Fibroblast of gingiva (primary cell): ENCODE measurements around the gene PLIN5.

Source experiments
- DNase-seq: peaks from one replicate; pipeline ENCODE4 v3.0.0-alpha.2; 2011; ENCODE audit warnings: low read depth

PLIN5 gene

GRCh38 chr19:4505570-4506448, 29.2 kb downstream of the PLIN5 start:
- no peak for DNase-seq

- peak; percentile 26 for DNase-seq
Measured at GRCh38 chr19:4504891-4505569, 30.0 kb downstream of the PLIN5 start.

- DNase-seq: no peak
Measured at GRCh38 chr19:4504297-4504701, 30.7 kb downstream of the PLIN5 start.

- DNase-seq: no peak
Measured at GRCh38 chr19:4503825-4504170, 31.2 kb downstream of the PLIN5 start.

- DNase-seq: no peak
Measured at GRCh38 chr19:4503132-4503824, 31.7 kb downstream of the PLIN5 start.

GRCh38 chr19:4502282-4503131, 32.5 kb downstream of the PLIN5 start:
- no peak for DNase-seq

GRCh38 chr19:4501691-4502090, 33.3 kb downstream of the PLIN5 start:
- no peak for DNase-seq

GRCh38 chr19:4500841-4501591, 34.0 kb downstream of the PLIN5 start:
- no peak for DNase-seq

GRCh38 chr19:4499855-4500254, 35.2 kb downstream of the PLIN5 start:
- DNase-seq: no peak

GRCh38 chr19:4499318-4499717, 35.7 kb downstream of the PLIN5 start:
- no peak for DNase-seq

- no peak for DNase-seq
Measured at GRCh38 chr19:4498694-4499093, 36.3 kb downstream of the PLIN5 start.

- DNase-seq: no peak
Measured at GRCh38 chr19:4497770-4498389, 37.1 kb downstream of the PLIN5 start.

- DNase-seq: no peak
Measured at GRCh38 chr19:4496304-4496703, 38.7 kb downstream of the PLIN5 start.

GRCh38 chr19:4495471-4495870, 39.6 kb downstream of the PLIN5 start:
- no peak for DNase-seq

- DNase-seq: no peak
Measured at GRCh38 chr19:4494691-4495064, 40.3 kb downstream of the PLIN5 start.

- DNase-seq: no peak
Measured at GRCh38 chr19:4493929-4494690, 40.9 kb downstream of the PLIN5 start.

GRCh38 chr19:4493104-4493928, 41.7 kb downstream of the PLIN5 start:
- no peak for DNase-seq

- DNase-seq: no peak
Measured at GRCh38 chr19:4492337-4493103, 42.5 kb downstream of the PLIN5 start.
